Upper lobe of left lung (tissue), 4 donors: ENCODE results near the gene GPD1L.

Experiments
- CTCF ChIP-seq, 6 experiments: fragments of 450-650 bp in 4 of 6; fragments of 200-600 bp in 2 of 6; sonication (generic) in 2 of 6; IDR thresholded peaks; one replicate each; pipeline ENCODE4 v1.5.1; 2016 to 2019; ENCODE audit warnings: antibody characterized with exemption in 6 of 6
- EP300 ChIP-seq, 4 donors: sonication (generic); formaldehyde crosslinking; IDR thresholded peaks; one replicate each; pipeline ENCODE4 v1.5.1; 2017; ENCODE audit warnings: antibody characterized with exemption in 4 of 4, control low read depth in 2 of 4

- no peak for TF ChIP-seq EP300 (IDR thresholded peaks at IDR 0.05)
- no peak for TF ChIP-seq CTCF (IDR thresholded peaks at IDR 0.05)
These were observed 11.0 kb upstream of the GPD1L start for GRCh38 chr3:32095431-32095830.
